ENCODE measurements around the gene AHI1.

GRCh38 chr6:135353113-135353512 is 144.4 kb downstream of the AHI1 start:
- TF ChIP-seq AHR (CRISPR knock-in tag; IDR thresholded peaks at IDR 0.05) = no peak
- TF ChIP-seq CREM (IDR thresholded peaks at IDR 0.05) = no peak
- no peak for TF ChIP-seq CREM (CRISPR knock-in tag; IDR thresholded peaks at IDR 0.05)
- TF ChIP-seq, protein P1, sequence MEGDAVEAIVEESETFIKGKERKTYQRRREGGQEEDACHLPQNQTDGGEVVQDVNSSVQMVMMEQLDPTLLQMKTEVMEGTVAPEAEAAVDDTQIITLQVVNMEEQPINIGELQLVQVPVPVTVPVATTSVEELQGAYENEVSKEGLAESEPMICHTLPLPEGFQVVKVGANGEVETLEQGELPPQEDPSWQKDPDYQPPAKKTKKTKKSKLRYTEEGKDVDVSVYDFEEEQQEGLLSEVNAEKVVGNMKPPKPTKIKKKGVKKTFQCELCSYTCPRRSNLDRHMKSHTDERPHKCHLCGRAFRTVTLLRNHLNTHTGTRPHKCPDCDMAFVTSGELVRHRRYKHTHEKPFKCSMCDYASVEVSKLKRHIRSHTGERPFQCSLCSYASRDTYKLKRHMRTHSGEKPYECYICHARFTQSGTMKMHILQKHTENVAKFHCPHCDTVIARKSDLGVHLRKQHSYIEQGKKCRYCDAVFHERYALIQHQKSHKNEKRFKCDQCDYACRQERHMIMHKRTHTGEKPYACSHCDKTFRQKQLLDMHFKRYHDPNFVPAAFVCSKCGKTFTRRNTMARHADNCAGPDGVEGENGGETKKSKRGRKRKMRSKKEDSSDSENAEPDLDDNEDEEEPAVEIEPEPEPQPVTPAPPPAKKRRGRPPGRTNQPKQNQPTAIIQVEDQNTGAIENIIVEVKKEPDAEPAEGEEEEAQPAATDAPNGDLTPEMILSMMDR (CRISPR knock-in tag; IDR thresholded peaks at IDR 0.05) = no peak
- no peak for TF ChIP-seq REST (IDR thresholded peaks at IDR 0.05; ENCODE audit: borderline replicate concordance in 1 of 2, low read depth in 1 of 2, low read length in 2 of 2)
- TF ChIP-seq USF2 (IDR thresholded peaks at IDR 0.05; ENCODE audit: low read depth, low read length) = no peak
- no peak for TF ChIP-seq USF2 (CRISPR knock-in tag; IDR thresholded peaks at IDR 0.05; ENCODE audit: borderline replicate concordance)
- TF ChIP-seq SRSF4 (IDR thresholded peaks at IDR 0.05; ENCODE audit: low read depth, low read length, poor library complexity, severe bottlenecking) = no peak
- no peak for TF ChIP-seq KLF9 (CRISPR knock-in tag; IDR thresholded peaks at IDR 0.05; ENCODE audit: low read depth)
- no peak for TF ChIP-seq POLR2AphosphoS2 (IDR thresholded peaks at IDR 0.05; ENCODE audit: low read depth, low read length)
- no peak for TF ChIP-seq RFX5 (IDR thresholded peaks at IDR 0.05; ENCODE audit: low read depth, low read length)
- no peak for TF ChIP-seq KLF15 (CRISPR knock-in tag; IDR thresholded peaks at IDR 0.05; ENCODE audit: borderline replicate concordance)
- TF ChIP-seq NPAS2 (CRISPR knock-in tag; IDR thresholded peaks at IDR 0.05; ENCODE audit: borderline replicate concordance) = no peak
- TF ChIP-seq NFIC (IDR thresholded peaks at IDR 0.05; ENCODE audit: low read length) = no peak
- TF ChIP-seq NCOR1 (IDR thresholded peaks at IDR 0.05; ENCODE audit: borderline replicate concordance, low read length) = no peak
